HG03175 (cell line): Measurements from ENCODE around the gene JAKMIP3.

Experiments used
- ATAC-seq: cut with Tn5 transposase; IDR thresholded peaks from one replicate; pipeline ENCODE4 v1.9.1; 2021; ENCODE audit warnings: mild to moderate bottlenecking, moderate library complexity; ENCODE audit not compliant: unreplicated experiment

The JAKMIP3 gene

GRCh38 chr10:132065491-132066105 lies at the start of gene JAKMIP3:
Gene JAKMIP3 (plus strand): TSS chr10:132065946. CDS start chr10:132104809, 38,863 bp downstream.
- ATAC-seq, result no peak

DNA sequence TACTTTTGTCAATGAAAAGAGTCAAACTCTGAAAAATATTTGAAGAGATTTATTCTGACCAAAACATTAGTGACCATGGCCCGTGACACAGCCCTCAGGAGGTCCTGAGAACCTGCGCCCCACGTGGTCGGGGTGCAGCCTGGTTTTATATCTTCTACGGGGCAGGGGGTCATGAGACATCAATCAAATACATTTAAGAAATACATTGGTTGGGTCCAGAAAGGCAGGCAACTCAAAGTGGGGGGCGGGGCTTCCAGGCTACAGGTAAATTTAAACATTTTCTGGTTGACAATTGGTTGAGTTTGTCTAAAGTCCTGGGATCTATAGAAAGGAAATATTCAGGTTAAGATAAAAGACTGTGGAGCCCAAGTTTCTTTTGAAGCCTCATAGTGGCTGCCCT lies 49.2 kb upstream of the JAKMIP3 start:
- ATAC-seq, result no peak

DNA sequence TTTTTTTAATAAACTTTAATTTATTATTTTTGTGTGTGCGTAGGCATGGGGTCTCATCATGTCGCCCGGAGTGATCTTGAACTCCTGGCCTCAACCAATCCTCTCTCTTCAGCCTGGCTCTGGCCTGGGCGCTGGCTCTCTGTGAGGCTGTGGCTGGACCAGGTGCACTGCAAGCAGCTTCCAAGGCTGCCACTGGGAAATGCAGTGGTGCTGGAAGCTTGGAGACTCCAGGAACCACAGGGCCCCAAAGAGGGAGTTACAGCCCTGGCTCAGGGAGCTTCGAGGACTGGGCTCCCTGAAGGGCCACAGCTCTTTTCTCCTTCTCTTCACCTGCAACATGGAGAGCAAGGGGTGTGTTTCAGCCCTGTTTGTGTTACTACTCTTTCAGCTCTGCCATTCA lies 47.3 kb upstream of the JAKMIP3 start:
- no peak for ATAC-seq

DNA sequence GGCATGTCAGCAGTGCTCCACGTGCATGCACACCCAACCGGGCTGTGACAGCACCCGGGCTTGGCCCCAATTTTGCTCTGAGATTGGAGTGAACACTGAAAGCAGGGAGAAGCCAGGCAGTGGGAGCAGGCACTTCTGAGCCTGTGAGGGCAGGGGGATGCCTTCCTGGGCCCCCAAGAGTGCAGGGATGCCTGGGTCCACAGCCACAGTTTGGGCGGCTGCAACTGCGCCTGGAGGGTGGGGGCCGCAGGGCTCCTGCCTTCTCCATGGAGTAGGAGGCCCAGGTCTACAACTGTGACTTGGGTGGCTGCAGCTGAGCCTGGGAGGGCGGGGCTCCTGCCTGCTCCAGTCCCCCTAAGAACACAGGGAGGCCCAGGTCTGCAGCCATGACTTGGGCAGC lies 46.4 kb upstream of the JAKMIP3 start:
- no peak for ATAC-seq

GRCh38 chr10:132020456-132020855 lies 45.3 kb upstream of the JAKMIP3 start:
- ATAC-seq, result no peak

- no peak for ATAC-seq
These were observed 44.7 kb upstream of the JAKMIP3 start for GRCh38 chr10:132021046-132021445.

- no peak for ATAC-seq
These were observed 44.1 kb upstream of the JAKMIP3 start for GRCh38 chr10:132021504-132022143.

GRCh38 chr10:132022241-132022640 lies 43.5 kb upstream of the JAKMIP3 start:
- ATAC-seq, result no peak

DNA sequence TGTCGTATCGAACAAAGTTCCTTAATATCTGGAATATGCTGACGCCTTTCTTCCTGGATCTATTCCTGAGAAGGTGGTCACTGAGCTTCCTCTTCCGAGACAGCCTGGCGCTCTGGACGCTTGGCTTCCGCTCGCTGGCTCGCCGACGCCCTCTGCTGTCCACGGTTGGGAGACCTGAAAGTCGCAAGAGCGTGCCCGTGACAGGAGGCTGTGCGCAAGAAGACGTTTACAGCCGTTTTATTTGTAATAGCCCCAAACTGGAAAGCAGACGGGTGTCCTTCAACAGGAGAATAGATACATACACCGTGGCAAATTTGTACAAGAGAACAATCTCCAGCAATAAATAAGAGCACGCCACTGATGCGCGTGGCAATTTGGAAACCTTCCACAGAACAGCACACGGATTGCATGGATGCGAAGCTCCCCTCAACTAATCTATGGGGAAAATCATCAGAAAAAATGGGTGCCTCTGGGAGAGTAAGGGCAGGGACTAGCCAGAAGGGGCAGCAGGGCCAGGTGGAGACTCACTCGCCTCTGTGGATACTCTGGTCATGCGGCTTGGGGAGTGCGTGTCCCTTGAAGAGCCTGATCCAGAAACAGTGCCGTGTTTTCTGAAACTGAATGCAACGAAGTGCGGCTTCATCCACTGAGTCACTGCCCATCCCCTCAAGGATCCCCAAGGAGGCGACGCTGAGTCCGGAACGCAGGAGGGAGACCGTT lies 42.5 kb upstream of the JAKMIP3 start:
- peak; percentile 85 for ATAC-seq

- ATAC-seq, result no peak
These were observed 38.2 kb upstream of the JAKMIP3 start for GRCh38 chr10:132027423-132027983.

DNA sequence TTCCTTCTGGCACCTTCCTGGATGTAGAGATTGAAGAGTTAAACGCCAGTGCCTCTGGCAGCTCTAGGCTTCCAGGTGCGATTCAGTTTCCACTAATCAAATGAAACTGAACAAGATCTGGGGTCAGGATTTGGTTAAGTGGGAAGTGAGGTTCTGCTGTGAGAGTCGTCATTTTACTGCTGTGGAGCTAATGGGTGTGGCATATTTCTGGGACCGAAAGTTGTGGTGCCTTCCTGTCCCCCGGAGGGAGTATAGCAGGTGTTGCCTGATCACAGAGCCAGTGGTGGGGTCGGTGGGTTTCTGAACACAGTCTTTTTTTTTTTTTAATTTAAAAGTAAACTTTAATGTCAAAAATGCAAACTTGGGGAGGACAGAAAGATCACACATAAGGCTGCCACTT lies 37.0 kb upstream of the JAKMIP3 start:
- ATAC-seq, result no peak

- no peak for ATAC-seq
These were observed 34.8 kb upstream of the JAKMIP3 start for GRCh38 chr10:132030898-132031463.

- ATAC-seq, result no peak
These were observed 32.1 kb upstream of the JAKMIP3 start for GRCh38 chr10:132033632-132034031.

DNA sequence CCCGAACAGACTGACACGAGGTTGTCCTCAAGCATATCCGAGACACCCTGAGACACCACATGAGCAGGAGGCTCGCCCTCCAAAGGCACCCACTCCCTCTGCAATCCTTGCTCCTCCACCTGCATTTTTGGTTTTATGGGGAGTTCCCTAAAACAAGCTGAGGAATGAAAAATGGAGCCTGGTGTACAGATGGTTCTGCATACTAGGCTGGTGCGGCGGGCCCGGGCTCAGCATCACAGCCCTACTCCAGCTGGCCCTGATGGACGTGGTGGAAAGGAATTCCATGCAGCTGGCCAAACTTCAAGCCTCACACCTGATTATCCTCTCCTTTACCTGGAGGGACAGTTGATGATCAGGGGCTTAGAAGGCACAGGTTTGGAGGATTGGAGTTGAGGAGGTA lies 30.3 kb upstream of the JAKMIP3 start:
- no peak for ATAC-seq

DNA sequence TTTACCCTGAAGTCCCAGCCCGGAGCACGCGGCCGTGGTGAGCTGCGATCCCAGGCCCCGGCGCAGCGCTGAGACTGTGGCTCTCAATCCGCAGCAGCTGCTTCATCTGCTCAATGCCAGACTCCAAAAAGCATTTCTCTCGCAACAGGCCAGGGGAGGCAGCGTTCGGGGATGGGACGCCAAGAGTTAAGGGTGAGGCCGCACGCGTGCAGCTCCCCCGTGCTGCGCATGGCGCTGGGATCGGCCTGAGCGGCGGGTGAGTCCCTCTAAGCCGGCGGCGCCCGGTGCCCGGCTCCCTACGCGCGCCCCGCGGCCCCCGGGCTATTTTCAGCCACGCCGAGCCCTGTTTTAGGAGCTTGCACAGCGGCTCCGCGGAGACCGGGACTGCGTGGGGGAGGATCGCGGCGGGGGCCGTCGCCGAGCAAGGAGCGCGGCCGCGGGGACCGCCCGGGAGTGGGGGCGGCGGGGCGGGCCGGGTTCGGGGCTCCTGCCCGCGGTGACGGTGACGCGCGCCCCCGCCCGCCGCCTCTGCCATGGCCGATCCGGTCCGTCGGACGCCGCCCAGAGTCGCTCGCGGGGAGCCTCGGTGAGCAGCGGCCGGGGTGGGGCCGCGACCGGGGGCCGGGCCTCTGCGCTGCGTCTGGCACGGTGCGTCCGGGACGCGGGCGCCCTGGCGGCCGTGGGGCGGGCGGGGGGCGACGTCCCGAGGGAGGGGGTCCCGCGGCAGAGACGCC lies 29.4 kb upstream of the JAKMIP3 start:
- no peak for ATAC-seq

DNA sequence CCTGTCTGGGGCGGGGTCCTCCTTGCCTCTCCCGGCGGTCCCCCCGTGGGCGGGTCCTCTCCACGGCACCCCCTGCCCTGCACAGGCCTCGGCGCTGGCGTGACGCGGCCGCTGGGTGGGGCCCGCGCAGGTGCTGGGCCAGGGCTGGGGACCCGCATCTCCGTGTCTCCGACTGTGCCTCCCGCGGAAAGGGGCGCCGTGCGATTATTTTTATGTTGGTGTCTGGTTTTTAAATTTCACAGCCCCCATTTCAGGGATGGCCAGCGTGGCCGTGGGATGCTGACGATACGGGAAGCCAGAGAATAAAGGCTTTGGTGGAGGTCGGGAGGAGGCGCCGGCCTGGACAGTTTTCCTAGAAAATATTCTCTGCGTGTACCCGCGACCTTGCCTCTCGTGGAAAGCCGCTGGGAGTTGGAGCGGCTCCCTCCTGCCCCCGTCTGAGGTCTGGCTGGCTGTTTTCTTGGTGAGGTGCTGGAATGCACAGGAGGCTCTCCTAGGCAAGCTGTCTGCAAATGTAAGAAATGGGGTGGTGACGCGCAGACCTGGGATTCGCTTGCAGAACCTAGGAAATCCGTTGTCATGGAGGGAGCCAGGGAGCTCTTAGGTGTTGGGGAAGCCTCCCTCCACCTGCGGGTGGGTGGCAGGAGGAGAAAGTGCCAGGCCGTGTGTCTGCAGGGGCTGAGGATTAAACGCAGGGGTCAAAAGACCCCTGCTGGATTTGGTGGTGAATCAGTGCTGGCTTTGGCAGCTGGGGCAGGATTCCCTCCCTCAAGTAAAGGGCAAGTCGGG lies 28.7 kb upstream of the JAKMIP3 start:
- ATAC-seq, result no peak

DNA sequence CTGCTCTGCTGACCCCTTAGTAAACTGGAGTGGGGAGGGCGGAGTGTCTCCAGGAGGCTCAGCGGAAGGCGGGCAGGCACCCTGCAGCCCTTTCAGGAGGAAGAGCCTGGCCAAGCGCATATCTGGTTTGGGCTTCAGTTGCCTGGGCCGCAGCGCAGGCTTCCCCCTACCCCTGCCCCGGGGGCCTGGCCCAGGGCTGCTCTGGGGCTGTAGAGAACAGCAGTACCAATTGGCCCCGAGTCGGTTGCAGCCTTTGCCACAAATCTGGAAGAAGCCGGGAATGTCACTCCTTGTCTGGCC lies 28.1 kb upstream of the JAKMIP3 start:
- ATAC-seq, result no peak

GRCh38 chr10:132039371-132039770 lies 26.4 kb upstream of the JAKMIP3 start:
- no peak for ATAC-seq

DNA sequence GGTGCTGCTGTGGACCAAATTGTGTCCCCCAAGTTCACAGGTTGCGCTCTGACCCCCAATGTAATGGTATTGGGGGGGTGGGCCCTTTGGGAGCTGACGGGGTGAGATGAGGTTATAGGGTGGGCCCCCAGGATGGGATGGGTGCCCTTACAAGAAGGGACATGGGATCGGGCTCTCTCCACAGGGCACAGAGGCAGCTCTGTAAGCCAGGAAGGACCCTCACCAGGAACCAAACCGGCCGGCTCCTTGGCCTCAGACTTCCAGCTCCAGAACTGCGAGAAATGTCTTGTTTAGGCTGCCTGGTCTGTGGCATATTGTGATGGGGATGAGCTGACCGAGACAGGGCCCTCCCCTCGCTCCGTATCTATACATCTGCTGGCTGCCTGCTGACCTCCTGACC lies 25.7 kb upstream of the JAKMIP3 start:
- ATAC-seq, result no peak

DNA sequence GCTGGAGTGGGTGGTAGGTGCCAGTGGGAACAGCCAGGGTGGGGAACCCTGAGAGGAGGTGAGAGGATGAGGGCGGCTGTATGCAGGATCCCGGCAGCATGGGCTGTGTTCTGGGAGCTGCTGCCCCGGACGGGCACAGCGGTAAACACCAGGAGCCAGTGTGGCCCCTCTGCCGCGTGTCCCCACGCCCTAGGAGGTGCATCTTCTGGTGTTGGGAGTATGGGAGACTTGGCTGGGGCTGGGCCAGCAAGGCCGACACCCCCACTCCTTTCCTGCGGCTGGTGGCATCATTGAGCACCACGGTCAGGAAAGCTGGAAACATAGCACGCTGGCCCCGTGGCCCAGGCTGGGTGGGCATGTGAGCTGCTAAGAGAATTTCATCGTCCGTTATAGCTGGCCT lies 24.4 kb upstream of the JAKMIP3 start:
- ATAC-seq, result no peak
